ENCODE data around the gene TBCA. TPM values are rescaled to one million over a fixed set of nuclear protein-coding genes. Genes with fewer than 3 reads are reported as not detected.

The TBCA gene
- total RNA-seq, 1 experiment from 2014 or later, result 330 TPM

GRCh38 chr5:77806213-77806843, 30.2 kb upstream of the TBCA start:
- Histone ChIP-seq H2BK12ac (ENCODE audit: insufficient read length, low read depth, low read length) (no peak overlapping the region), H2AK5ac (ENCODE audit: insufficient read length, low read length) (no peak overlapping the region), H2BK120ac (ENCODE audit: low read depth, low read length, poor library complexity, severe bottlenecking) (no peak overlapping the region), H4K5ac (ENCODE audit: insufficient read length, low read depth, low read length) (no peak overlapping the region), H3K4me1 (ENCODE audit: insufficient read depth, low read length) (no peaks in the 10 kb centered on the region), H4K91ac (ENCODE audit: insufficient read length, low read depth, low read length) (no peak overlapping the region), H3K14ac (ENCODE audit: insufficient read depth, low read length) (no peak overlapping the region), H3K23me2 (ENCODE audit: insufficient read length, low read depth, low read length, poor library complexity, severe bottlenecking) (no peaks in the 10 kb centered on the region), H2AFZ (ENCODE audit: low read length) (no peak overlapping the region), H3K27ac (ENCODE audit: insufficient read length, low read depth, low read length) (no peak overlapping the region), H4K20me1 (ENCODE audit: control insufficient read depth, insufficient read depth, insufficient read length) (no peaks in the 10 kb centered on the region), H3T11ph (ENCODE audit: low read length) (no peak overlapping the region), H2BK15ac (ENCODE audit: low read depth, low read length) (no peak overlapping the region), H2BK5ac (ENCODE audit: insufficient read length, low read length) (no peak overlapping the region), H3K9me3 (ENCODE audit: control insufficient read depth, low read depth, low read length) (no peaks in the 10 kb centered on the region), H3K23ac (ENCODE audit: insufficient read length, low read depth, low read length) (no peak overlapping the region), H3K79me2 (ENCODE audit: insufficient read depth, low read length) (no peaks in the 10 kb centered on the region), H3K9ac (ENCODE audit: extremely low read depth, insufficient read length, low read length) (no peak overlapping the region), H2BK20ac (ENCODE audit: low read depth, low read length, poor library complexity, severe bottlenecking) (no peak overlapping the region), H3K27me3 (ENCODE audit: insufficient read depth, low read length) (no peaks in the 10 kb centered on the region), H3K4ac (ENCODE audit: low read depth, low read length) (no peak overlapping the region), H3K79me1 (ENCODE audit: insufficient read depth, low read depth, low read length, poor library complexity, severe bottlenecking) (no peaks in the 10 kb centered on the region), H3K18ac (ENCODE audit: insufficient read length, low read depth, low read length) (no peak overlapping the region), H4K8ac (replicated peaks; ENCODE audit: insufficient read length, low read depth, low read length) (no peak overlapping the region), H3K56ac (ENCODE audit: insufficient read length, low read depth, low read length) (no peak overlapping the region), H3K4me2 (ENCODE audit: insufficient read depth, insufficient read length, low read length) (no peak overlapping the region)
- WGBS (ENCODE audit: extremely low coverage, insufficient read length, low lambda C conversion rate), result no CpG with 5 or more reads among the region's 1 CpG
- Mint-ChIP-seq H3K4me1 (no peaks in the 10 kb centered on the region), H3K4me3 (no peak overlapping the region), H3K36me3 (ENCODE audit: insufficient read depth in 1 of 3, low read depth in 3 of 3) (peaks cover 0 to 4% (median 2%) of the 10 kb centered on the region in 3 experiments; a peak in 2 of 7 replicates), H3K27me3 (ENCODE audit: low read depth) (peaks cover 5% of the 10 kb centered on the region), H3K9me3 (peaks cover 12 to 14% of the 10 kb centered on the region in 2 experiments; a peak in 4 of 5 replicates), H3K27ac (no peak overlapping the region)
- no peak for TF ChIP-seq CTCF (conservative IDR thresholded peaks at IDR 0.05)
- no peak for DNase-seq

All from H9 (cell line).